K562 (cell line): ENCODE results near the gene BCAS3. TPM values are rescaled to one million over a fixed set of nuclear protein-coding genes. Genes with fewer than 3 reads are reported as not detected.

ENCODE experiments used
- ATAC-seq: fragments of 200-7000 bp; cut with Tn5 transposase; 3 replicates; pipeline ENCODE4 v1.9.1; 2020; ENCODE audit warnings: moderate library complexity
- BruUV-seq: library from RNA; stranded (reverse); fragments of 400-500 nt; replicated peaks from 2 replicates; lab custom pipeline; 2021; lab: Mats Ljungman, UMichigan
- CTCF ChIA-PET: fragments of 300-600 bp; formaldehyde crosslinking; extraction: SDS; loops from one replicate; lab custom pipeline; 2021; ENCODE audit warnings: low intra/inter-chr PET ratio; lab: Yijun Ruan, JAX
- POLR2A ChIA-PET: fragments of 300-600, 350-650 bp; sonication (Branson Sonifier 250); formaldehyde crosslinking; extraction: SDS; loops from one replicate; lab custom pipeline; 2021; ENCODE audit warnings: antibody characterized with exemption, inconsistent platforms; lab: Yijun Ruan, JAX
- DNase-seq, 4 experiments: peaks; one replicate each; pipeline versions ENCODE4 v3.0.0 to v3.0.0-alpha.2; 2011 to 2018; ENCODE audit warnings: low spot score in 3 of 4, mixed read lengths in 3 of 4; ENCODE audit errors: extremely low read depth in 1 of 4
- FAIRE-seq: peaks from 2 replicates; lab custom pipeline; 2011; peaks lifted over from hg19 to GRCh38; lab: Jason Lieb, UNC
- H2AFZ ChIP-seq: 2 replicates; pipeline ENCODE4 v1.6.0; 2011; ENCODE audit warnings: low read depth, low read length, control low read depth, inconsistent platforms
- H3K27ac ChIP-seq: fragments of 200-600 bp; 3 replicates; pipeline ENCODE4 v1.8.0; 2011; ENCODE audit warnings: low read depth, mild to moderate bottlenecking, control low read depth, inconsistent platforms, low read length, moderate library complexity, mixed read lengths; ENCODE audit errors: extremely low read depth
- H3K27me3 ChIP-seq, 2 experiments: fragments of 300-600 bp in 1 of 2; 2 replicates in 1 of 2; 3 replicates in 1 of 2; pipeline versions ENCODE4 v1.6.0 to v1.8.0; 2011; ENCODE audit warnings: inconsistent platforms in 2 of 2, low read length in 2 of 2, mild to moderate bottlenecking in 1 of 2, mixed read lengths in 1 of 2, moderate library complexity in 1 of 2; ENCODE audit not compliant: control insufficient read depth in 2 of 2, insufficient read depth in 2 of 2
- H3K36me3 ChIP-seq: fragments of 300-600 bp; 3 replicates; pipeline ENCODE4 v1.8.0; 2011; ENCODE audit warnings: mild to moderate bottlenecking, low read length, inconsistent platforms; ENCODE audit not compliant: control insufficient read depth, insufficient read depth
- H3K4me1 ChIP-seq, 2 experiments: fragments of 200-600 bp in 1 of 2; replicated peaks in 1 of 2; 2 replicates in 1 of 2; 3 replicates in 1 of 2; pipeline versions ENCODE4 v1.5.1 to v1.8.0; 2011; ENCODE audit warnings: inconsistent platforms in 2 of 2, low read length in 2 of 2, mild to moderate bottlenecking in 1 of 2, mixed read lengths in 1 of 2, moderate library complexity in 1 of 2; ENCODE audit not compliant: control insufficient read depth in 2 of 2, insufficient read depth in 2 of 2
- H3K4me2 ChIP-seq: 2 replicates; pipeline ENCODE4 v1.6.1; 2011; ENCODE audit warnings: low read length, control low read depth, inconsistent platforms, mixed read lengths; ENCODE audit not compliant: insufficient read depth
- H3K4me3 ChIP-seq: fragments of 200-600 bp; sonication (generic), shearing (Covaris generic); 2 replicates; pipeline ENCODE4 v1.5.1; 2016; ENCODE audit warnings: control low read depth, inconsistent platforms
- H3K79me2 ChIP-seq: fragments of 200-600 bp; 3 replicates; pipeline ENCODE4 v1.8.0; 2011; ENCODE audit warnings: low read length, inconsistent platforms; ENCODE audit not compliant: control insufficient read depth, insufficient read depth
- H3K9ac ChIP-seq, 2 experiments: 2 replicates each; pipeline versions ENCODE4 v1.6.0 to v1.6.1; 2011; ENCODE audit warnings: low read depth in 2 of 2, low read length in 2 of 2, control low read depth in 1 of 2, inconsistent platforms in 1 of 2, mild to moderate bottlenecking in 1 of 2, mixed read lengths in 1 of 2; ENCODE audit not compliant: insufficient read depth in 1 of 2
- H3K9me1 ChIP-seq: one replicate; pipeline ENCODE4 v1.6.0; 2011; ENCODE audit warnings: inconsistent platforms, mild to moderate bottlenecking, low read length, moderate library complexity; ENCODE audit not compliant: control insufficient read depth, insufficient read depth
- H3K9me3 ChIP-seq: replicated peaks from 2 replicates; pipeline ENCODE4 v1.5.1; 2011; ENCODE audit warnings: low read depth, low read length, inconsistent platforms; ENCODE audit not compliant: control insufficient read depth, insufficient read depth
- H4K20me1 ChIP-seq: replicated peaks from 2 replicates; pipeline ENCODE4 v1.6.1; 2011; ENCODE audit warnings: low read length, inconsistent platforms, mixed read lengths; ENCODE audit not compliant: control insufficient read depth, insufficient read depth
- ILF3 ChIP-seq: fragments of 450-650 bp; IDR thresholded peaks from 2 replicates; pipeline ENCODE4 v1.6.1; 2018; ENCODE audit warnings: antibody characterized with exemption, mild to moderate bottlenecking, moderate library complexity, borderline replicate concordance
- KLF10 ChIP-seq: fragments of 250-450 bp; sonication (Bioruptor Pico); IDR thresholded peaks from 2 replicates; pipeline ENCODE4 v1.6.1; 2021; ENCODE audit warnings: matching md5 sums
- SMARCC2 ChIP-seq: fragments of 450-650 bp; IDR thresholded peaks from 2 replicates; pipeline ENCODE4 v1.6.1; 2017; ENCODE audit warnings: antibody characterized with exemption, moderate library complexity, mild to moderate bottlenecking, low read depth
- THRAP3 ChIP-seq: fragments of 450-650 bp; IDR thresholded peaks from 2 replicates; pipeline ENCODE4 v1.6.1; 2016; ENCODE audit warnings: mild to moderate bottlenecking, inconsistent platforms, borderline replicate concordance
- WGBS: fragments of 100-300 bp; shearing (Covaris generic); methylation state at CpG from one replicate; pipeline ENCODE4 v1.1.6; 2016; ENCODE audit warnings: low coverage, mixed read lengths; ENCODE audit not compliant: insufficient coverage; ENCODE audit errors: missing lambda C conversion rate; 5-methylcytosine and 5-hydroxymethylcytosine counted together
- in situ Hi-C: fragments of 300-500 bp; cut with MboI; formaldehyde crosslinking; loops from 4 replicates; pipeline ENCODE4 v1.15.0; 2018; ENCODE audit warnings: inconsistent platforms, mixed read lengths
- intact Hi-C: fragments of 100-400 bp; cut with micrococcal nuclease; formaldehyde crosslinking; loops from 2 replicates; pipeline ENCODE4 v1.14.2; 2022
- polyA plus RNA-seq, 8 experiments: library from polyadenylated mRNA; depleted of rRNA in 4 of 8; stranded (reverse) in 5 of 8; unstranded in 3 of 8; fragments of >200 nt; fragmentation: Nextera tagmentation in 2 of 8; fragmentation: Illumina TruSeq in 1 of 8; extraction: Ambion mirVana in 2 of 8; extraction: Trizol in 1 of 8; gene quantifications; 2 replicates each; pipeline versions ENCODE4 v1.2.1 to v1.2.3, GENCODE V29; 2011 to 2014; ENCODE audit warnings: inconsistent platforms in 1 of 8, missing spikeins in 1 of 8
- total RNA-seq, 7 experiments: library from RNA; depleted of rRNA in 6 of 7; stranded (reverse); fragments of >200 nt in 6 of 7; fragmentation: Illumina TruSeq in 2 of 7; extraction: Trizol in 2 of 7; gene quantifications; 2 replicates each; pipeline versions ENCODE4 v1.2.1 to v1.2.3, GENCODE V29; 2011 to 2021; ENCODE audit warnings: low replicate concordance in 1 of 7
- TF ChIP-seq, protein P1 (sequence below): fragments of 450-650 bp; formaldehyde crosslinking; IDR thresholded peaks from 2 replicates; pipeline ENCODE4 v1.4.0; 2020; ENCODE audit warnings: mild to moderate bottlenecking, moderate library complexity

Gene BCAS3
- total and polyA plus RNA-seq, 9 of the 15 experiments (the other 6 are each of a cell fraction or from before 2014, with no cell fraction given) = 1.9 to 5.5 (median 3.5) TPM

GRCh38 chr17:60896996-60897395 lies 219.3 kb downstream of the BCAS3 start:
- Histone ChIP-seq H3K79me2 (no peaks in the 10 kb centered on the region), H2AFZ (no peak overlapping the region), H3K27me3 (no peaks in the 10 kb centered on the region), H3K9ac (no peak overlapping the region), H3K36me3 (no peaks in the 10 kb centered on the region), H3K9me3 (no peaks in the 10 kb centered on the region), H3K4me3 (no peak overlapping the region), H3K4me2 (no peak overlapping the region), H3K27ac (no peak overlapping the region), H3K4me1 (no peaks in the 10 kb centered on the region), H3K9me1 (no peaks in the 10 kb centered on the region), H4K20me1 (no peaks in the 10 kb centered on the region)
- TF ChIP-seq, protein P1, sequence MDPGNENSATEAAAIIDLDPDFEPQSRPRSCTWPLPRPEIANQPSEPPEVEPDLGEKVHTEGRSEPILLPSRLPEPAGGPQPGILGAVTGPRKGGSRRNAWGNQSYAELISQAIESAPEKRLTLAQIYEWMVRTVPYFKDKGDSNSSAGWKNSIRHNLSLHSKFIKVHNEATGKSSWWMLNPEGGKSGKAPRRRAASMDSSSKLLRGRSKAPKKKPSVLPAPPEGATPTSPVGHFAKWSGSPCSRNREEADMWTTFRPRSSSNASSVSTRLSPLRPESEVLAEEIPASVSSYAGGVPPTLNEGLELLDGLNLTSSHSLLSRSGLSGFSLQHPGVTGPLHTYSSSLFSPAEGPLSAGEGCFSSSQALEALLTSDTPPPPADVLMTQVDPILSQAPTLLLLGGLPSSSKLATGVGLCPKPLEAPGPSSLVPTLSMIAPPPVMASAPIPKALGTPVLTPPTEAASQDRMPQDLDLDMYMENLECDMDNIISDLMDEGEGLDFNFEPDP (CRISPR knock-in tag) = no peak
- no peak for TF ChIP-seq SMARCC2
- 0% methylated on average over 1 of the region's 1 CpG for WGBS
- ChIA-PET CTCF (no interaction called here), POLR2A (no interaction called here)
- no TSS peak for BruUV-seq
- DNase-seq (no peak), ATAC-seq (no peak), FAIRE-seq (no peak)
- in situ Hi-C loops (no loop called here), intact Hi-C loops (no loop called here)

DNA sequence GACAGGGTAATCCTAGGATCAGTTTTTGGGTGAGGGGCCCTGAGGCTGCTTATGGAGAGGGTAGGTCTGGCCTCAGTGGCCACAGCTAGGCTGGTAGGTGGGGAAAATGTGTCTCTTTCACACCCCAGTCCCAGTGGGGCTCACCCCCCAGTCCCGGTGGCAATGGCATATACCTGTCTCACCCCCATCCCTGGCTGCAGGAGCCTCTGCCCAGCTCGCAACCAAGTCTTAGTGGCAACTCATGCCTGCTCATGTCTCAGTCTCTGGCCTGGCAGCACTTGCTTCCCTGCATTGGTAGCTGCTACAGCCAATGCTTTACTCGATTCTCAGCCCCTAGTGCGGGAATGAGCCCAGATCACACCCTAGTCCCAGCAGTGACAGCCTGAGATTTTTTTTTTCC lies 221.5 kb downstream of the BCAS3 start:
- Histone ChIP-seq H2AFZ (no peak overlapping the region), H4K20me1 (no peaks in the 10 kb centered on the region), H3K4me3 (no peak overlapping the region), H3K79me2 (no peaks in the 10 kb centered on the region), H3K27ac (no peak overlapping the region), H3K9me1 (no peaks in the 10 kb centered on the region), H3K4me1 (no peaks in the 10 kb centered on the region), H3K27me3 (no peaks in the 10 kb centered on the region), H3K36me3 (no peaks in the 10 kb centered on the region), H3K9me3 (no peaks in the 10 kb centered on the region), H3K9ac (no peak overlapping the region), H3K4me2 (no peak overlapping the region)
- CTCF ChIA-PET = no interaction called here
- DNase-seq (no peak), FAIRE-seq (no peak), ATAC-seq (no peak)
- BruUV-seq = no TSS peak
- TF ChIP-seq KLF10 (CRISPR knock-in tag) (no peak), THRAP3 (no peak), ILF3 (no peak)
- 5% methylated on average over 4 of the region's 4 CpGs for WGBS
- in situ Hi-C loops (no loop called here), intact Hi-C loops (no loop called here)
- POLR2A ChIA-PET = no interaction called here
